ENCODE results near the gene PDE6A.

PDE6A gene

DNA sequence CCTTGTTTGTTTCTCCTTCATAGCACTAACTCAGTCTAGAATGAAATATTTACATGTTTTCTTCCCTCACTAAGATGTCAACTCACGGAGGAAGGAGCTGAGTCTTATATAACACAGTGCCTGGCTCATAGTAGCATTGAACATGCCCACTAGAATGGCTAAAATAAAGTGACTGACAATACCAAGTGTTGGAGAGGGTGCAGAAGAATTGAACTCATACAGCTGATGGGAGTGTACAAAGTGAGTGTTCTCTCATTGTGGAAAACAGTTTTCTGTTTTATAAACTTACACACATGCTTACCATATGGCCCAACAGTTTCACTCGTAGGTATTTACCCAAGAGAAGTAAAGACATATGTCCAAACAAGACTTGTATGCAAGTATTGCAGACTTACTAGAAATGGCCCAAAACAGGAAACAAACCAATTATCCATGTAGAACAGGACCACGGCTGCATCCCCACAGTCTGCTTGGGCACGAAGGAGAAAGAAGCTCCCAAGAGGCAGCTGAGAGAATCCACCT, 127.0 kb downstream of the PDE6A start:
- no peak for DNase-seq (ENCODE audit: low read depth in 2 of 2)

GRCh38 chr5:149816661-149817060, 127.9 kb downstream of the PDE6A start:
- no peak for DNase-seq (ENCODE audit: low read depth in 2 of 2)

DNA sequence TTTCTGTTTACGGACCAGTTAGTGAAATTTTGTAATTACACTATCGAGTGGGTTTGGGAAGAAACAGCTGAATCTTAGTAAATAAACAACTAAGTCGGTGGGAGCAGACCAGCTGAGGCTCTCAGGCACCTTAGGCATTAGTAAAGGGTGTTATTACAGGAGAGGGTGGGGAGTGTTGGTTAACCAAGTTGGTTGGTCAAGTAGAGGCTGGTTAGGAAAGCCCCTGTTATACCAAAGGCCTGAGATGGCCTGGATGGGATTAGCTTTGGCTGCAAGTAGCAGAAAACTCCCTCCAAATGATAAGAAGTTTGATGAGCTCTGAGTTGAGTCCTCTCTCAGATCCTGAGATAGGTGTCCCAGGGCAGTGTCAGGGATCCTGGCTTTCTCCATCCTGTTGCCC, 133.1 kb downstream of the PDE6A start:
- DNase-seq (ENCODE audit: low read depth in 2 of 2) = no peak

DNA sequence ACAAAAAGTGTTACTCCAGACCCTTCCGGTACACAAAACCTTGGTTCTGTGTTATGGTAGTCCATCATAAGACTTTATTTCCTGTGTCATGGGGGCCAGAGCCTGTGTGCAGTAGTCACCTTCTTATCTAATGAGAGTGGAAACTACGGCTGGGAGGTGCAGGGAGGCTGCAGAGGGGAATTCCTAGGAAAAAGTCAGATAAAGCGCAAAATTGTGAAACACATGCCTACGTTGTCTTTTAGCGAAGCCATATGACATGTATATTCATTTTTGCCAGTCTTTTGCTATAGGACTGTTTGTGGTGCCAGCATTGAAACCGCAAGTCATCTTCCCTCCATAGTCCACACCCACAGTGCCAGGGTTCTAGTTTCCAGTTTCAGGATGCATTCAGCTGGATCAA, 133.7 kb downstream of the PDE6A start:
- no peak for DNase-seq (ENCODE audit: low read depth in 2 of 2)

GRCh38 chr5:149809931-149810691, 134.5 kb downstream of the PDE6A start:
- no peak for DNase-seq (ENCODE audit: low read depth in 2 of 2)

DNA sequence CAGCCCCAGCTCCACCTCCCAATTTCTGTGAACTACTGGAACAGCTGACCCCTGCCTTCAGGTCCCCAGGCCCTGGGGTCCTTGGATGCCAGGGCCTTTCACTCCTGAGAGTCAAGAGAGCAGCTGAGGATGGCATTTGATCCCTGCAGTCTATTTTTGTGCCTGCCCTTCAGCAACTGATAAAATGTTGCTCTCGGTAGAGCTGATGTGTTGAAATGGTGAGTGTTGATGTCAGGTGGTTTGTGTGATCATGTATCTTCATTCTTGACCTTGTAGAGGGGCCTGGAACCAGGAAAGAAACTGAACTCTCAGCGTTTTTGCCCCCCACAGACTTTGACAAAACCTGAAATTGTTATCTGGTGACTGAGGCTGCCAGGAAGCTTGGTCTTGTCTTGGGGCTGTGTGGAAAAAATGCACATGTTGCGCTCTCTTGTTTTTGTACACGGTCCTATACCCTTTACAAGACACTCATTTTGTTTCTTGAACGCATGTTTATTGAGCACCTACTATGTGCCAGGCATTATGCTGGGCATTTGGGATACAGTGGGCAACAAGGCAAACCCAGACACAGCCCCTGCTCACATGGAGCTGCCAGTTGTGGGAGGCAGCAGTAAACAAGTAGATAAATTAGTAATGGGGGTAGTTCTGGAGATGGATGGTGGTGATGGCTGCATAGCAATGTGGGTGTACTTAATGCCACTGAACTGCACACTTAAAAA, 136.2 kb downstream of the PDE6A start:
- DNase-seq (ENCODE audit: low read depth in 2 of 2) = no peak

Data from fibroblast of skin of left biceps (primary cell).